GM12878 (cell line): ENCODE measurements around the gene FTO.

ENCODE experiments used
- CHD2 ChIP-seq: IDR thresholded peaks from 2 replicates; pipeline ENCODE4 v1.6.1; 2011; ENCODE audit warnings: low read depth, low read length, improper control_type of control experiment, borderline replicate concordance
- CTCF ChIP-seq, 3 experiments: IDR thresholded peaks in 2 of 3; conservative IDR thresholded peaks in 1 of 3; 2 replicates each; pipeline ENCODE4 v1.5.1; 2011; ENCODE audit warnings: low read depth in 3 of 3, low read length in 3 of 3, mild to moderate bottlenecking in 3 of 3, control low read depth in 2 of 3, moderate library complexity in 2 of 3, inconsistent platforms in 1 of 3, mixed read lengths in 1 of 3; ENCODE audit not compliant: control insufficient read depth in 2 of 3, insufficient read depth in 1 of 3; ENCODE audit errors: extremely low read depth in 1 of 3
- GABPA ChIP-seq: IDR thresholded peaks from 2 replicates; pipeline ENCODE4 v1.6.1; 2014; ENCODE audit warnings: antibody characterized with exemption, low read depth, mild to moderate bottlenecking, inconsistent platforms
- NR2C2 ChIP-seq: IDR thresholded peaks from 2 replicates; pipeline ENCODE4 v1.6.1; 2011; ENCODE audit warnings: borderline replicate concordance, low read depth; ENCODE audit not compliant: control insufficient read depth, insufficient read length
- POLR2A ChIP-seq: IDR thresholded peaks from 2 replicates; pipeline ENCODE4 v1.6.1; 2011; ENCODE audit warnings: low read depth, mild to moderate bottlenecking, low read length
- SUPT20H ChIP-seq: IDR thresholded peaks from 2 replicates; pipeline ENCODE4 v1.6.1; 2011; ENCODE audit warnings: low read depth, mild to moderate bottlenecking, low read length, moderate library complexity, borderline replicate concordance; ENCODE audit not compliant: control insufficient read depth
- TBL1XR1 ChIP-seq: IDR thresholded peaks from 2 replicates; pipeline ENCODE4 v1.6.1; 2012; ENCODE audit warnings: low read depth, low read length, improper control_type of control experiment
- ZBTB33 ChIP-seq: fragments of 450-650 bp; IDR thresholded peaks from 2 replicates; pipeline ENCODE4 v1.6.1; 2017; ENCODE audit warnings: mild to moderate bottlenecking
- ZNF207 ChIP-seq: fragments of 450-650 bp; IDR thresholded peaks from 2 replicates; pipeline ENCODE4 v1.6.1; 2014; ENCODE audit warnings: antibody characterized with exemption, mild to moderate bottlenecking, borderline replicate concordance
- ZSCAN29 ChIP-seq: fragments of 450-650 bp; IDR thresholded peaks from 2 replicates; pipeline ENCODE4 v1.6.1; 2017; ENCODE audit warnings: mild to moderate bottlenecking, moderate library complexity

DNA sequence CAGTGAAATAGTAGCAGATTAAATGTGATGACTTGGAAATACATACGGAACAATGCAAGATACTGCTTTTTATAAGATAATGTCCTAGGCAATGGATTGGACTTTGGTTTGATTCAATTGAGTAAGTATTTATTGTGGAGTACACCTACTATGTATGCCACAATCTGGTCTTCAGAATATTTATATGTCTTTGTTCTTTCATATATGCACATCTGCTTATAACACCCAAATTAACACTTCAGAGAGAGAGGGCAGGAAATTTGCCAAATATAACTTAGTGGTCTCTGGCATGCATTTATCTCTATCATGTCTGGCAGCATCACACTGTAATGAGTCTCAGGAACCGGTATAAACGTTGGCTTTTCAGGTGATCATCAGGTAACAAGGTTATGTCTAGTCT, 17.2 kb upstream of the FTO start:
- TF ChIP-seq ZNF207, result no peak
- TF ChIP-seq NR2C2, result no peak
- no peak for TF ChIP-seq POLR2A
- no peak for TF ChIP-seq ZBTB33
- no peak for TF ChIP-seq SUPT20H
- no peak for TF ChIP-seq GABPA
- TF ChIP-seq TBL1XR1, result no peak
- no peak for TF ChIP-seq CTCF (IDR thresholded peaks at IDR 0.05 in 2 of 3, conservative IDR thresholded peaks at IDR 0.05 in 1 of 3; ENCODE audit: control insufficient read depth in 2 of 3, extremely low read depth in 1 of 3, insufficient read depth in 1 of 3, low read depth in 3 of 3, low read length in 3 of 3)
- no peak for TF ChIP-seq ZSCAN29
- TF ChIP-seq CHD2, result no peak
